HG03521 (cell line): ENCODE measurements around the gene CCDC93.

Experiments used
- ATAC-seq: cut with Tn5 transposase; IDR thresholded peaks from one replicate; pipeline ENCODE4 v1.9.1; 2021; ENCODE audit warnings: mild to moderate bottlenecking, moderate library complexity; ENCODE audit not compliant: unreplicated experiment

Gene CCDC93

DNA sequence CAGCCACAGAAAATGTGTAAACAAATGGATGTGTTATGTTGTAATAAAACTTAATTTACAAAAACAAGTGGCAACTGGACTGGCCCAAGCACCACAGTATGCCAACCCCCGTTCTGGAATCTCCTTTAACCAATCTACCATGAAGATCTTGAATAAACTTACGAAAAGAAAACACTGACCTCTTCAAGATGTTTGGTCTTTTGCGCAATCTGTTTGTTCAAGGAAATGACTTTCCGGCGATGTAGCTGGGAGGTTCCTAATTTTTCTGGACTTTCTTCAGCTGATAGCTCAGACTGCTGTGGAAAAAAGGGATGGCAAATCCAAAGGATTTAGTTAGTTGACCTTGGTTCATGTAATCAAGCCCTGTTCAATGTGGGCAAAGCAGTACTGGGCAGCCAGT lies 55.7 kb downstream of the CCDC93 start:
- no peak for ATAC-seq

DNA sequence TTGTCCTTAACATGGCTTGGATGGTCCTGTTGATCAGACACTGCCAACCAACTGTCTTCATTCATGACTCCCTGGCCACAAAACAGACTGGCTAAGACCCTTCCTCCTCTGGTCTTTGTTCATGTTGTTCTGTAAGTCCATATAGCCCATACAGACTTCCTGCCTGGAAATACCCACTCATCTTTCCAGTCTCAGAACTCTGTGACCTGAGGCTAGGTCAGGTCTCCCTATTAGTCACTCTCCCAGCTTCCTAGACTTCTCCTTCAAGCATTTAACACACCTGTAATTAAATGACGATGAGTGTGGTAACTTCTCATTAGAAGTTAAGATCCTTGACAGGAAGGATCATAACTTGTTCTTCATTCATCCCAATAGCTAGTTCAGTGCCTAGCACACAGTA lies 56.3 kb downstream of the CCDC93 start:
- ATAC-seq = no peak

DNA sequence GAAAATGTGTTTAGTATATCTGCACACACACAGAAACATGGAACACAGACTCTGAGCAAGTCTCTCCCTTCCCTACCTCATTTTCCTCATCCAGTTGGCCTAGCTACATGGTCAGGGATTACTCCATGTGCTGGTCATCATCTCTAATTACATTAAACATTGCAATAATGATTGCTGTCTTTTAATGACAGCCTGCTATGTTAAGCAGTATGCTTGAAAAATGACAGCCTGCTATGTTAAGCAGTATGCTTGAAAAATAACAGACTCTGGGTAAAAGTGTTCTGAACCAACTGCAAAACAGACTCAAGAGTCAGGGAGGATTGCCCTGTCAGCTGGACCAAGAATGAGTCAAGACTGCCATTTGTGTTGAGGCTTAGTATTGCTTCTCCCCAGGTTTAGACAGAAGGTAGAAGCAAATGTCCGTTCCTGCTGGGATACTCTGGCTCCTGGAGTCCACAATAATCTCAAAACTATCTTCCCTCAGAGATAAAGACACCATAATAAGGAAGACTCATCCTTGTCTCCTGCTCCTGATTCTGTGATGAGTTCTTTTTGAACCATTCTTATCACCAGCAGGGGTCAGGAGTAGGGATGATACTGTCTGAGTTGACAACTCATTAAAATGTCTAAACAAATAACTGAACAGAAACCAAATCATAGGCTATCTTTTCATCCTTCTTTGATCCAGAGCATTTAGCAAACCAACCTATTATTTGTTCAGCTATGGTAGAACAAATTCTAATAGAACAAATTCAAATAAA lies 57.7 kb downstream of the CCDC93 start:
- ATAC-seq = no peak

DNA sequence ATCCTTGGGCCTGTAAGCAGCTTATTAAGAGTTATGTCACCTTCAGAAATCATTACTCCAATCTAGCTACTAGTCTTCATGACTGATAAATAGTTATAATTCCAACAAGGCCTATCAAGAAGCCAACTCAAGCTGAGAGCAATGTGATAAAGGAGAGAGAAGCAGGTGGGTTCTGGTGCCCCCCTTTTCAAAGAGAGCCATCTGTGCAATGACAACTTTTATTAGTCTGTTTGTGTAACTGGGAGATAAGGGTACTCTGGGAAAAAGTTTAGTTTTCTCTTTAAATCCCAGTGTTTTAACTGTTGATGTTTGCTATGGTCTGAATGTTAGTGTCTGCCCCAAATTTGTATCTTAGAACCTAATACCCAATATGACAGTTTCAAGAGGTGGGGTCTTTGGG lies 60.6 kb downstream of the CCDC93 start:
- ATAC-seq = no peak

DNA sequence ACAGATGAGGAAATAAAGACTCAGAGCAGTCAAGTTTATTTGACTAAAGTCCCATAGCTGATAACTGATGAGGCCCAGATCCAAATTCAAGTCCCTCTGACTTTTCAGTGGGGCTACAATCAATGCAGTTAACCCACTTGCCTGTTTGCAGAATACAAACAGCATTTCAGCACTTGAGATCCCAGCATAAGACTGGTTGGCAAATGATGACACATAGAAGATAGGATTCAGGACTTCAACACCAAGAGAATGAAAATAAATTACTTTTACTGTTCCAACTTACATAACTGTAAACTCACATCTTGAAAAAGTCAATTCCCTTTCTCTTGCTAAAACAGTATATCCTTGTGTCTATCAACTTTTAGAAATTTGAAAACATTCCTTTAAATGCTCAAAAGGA lies 61.2 kb downstream of the CCDC93 start:
- no peak for ATAC-seq

DNA sequence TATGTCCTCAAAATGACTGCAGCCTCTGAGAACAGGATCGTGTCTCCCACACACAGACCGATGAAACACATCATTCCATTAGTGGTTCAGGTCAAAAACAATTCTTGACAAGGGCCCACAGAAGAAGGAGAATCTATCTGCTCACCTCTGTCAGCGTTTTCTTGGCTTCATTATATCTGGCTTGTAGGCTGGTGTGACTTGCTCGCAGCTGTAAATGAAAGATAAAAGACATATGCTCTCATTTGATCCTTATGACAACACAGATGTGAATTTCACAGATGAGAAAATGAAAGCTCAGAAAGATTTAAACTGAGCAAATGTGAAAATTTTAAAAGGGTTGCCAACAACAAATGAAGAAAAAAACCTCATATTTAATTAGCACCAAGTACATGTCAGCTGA lies 61.6 kb downstream of the CCDC93 start:
- no peak for ATAC-seq

DNA sequence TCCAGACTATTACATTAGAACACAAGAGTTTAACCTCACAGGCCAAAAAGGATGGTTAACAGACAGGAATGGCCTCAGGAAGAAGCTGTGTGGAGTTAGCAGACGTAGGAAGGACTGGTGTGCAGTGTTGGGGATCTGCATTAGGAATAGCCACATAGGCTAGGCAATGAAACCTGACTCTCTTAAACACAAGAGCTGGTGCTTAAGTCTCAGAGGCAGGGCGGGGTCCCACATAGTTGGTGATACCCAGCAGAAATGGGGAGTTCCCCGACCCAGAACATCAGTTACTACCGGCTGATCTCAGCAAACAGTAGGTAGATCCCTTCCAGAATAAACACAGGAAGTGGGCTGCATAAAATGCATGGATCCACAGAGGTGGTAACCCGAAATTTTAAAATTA lies 64.1 kb downstream of the CCDC93 start:
- no peak for ATAC-seq

DNA sequence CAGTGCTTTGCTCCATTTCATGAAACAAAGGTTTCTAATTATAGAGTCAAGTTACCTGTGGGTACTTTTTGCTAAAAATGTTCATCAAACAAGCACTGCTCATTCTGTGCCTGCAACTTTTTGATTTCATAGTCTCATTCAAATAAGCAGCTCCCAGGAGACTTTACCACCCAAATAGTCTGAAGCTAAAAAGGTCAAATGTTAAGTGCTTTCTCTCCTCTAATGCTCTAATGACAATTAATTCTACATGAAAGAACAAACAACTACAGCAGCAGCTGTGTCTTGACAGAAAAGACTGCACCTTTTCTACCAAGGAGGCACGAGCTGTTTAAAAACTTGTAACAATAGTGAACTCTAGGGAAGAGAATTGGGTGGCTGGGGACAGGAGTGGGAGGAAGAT lies 65.3 kb downstream of the CCDC93 start:
- ATAC-seq = no peak

DNA sequence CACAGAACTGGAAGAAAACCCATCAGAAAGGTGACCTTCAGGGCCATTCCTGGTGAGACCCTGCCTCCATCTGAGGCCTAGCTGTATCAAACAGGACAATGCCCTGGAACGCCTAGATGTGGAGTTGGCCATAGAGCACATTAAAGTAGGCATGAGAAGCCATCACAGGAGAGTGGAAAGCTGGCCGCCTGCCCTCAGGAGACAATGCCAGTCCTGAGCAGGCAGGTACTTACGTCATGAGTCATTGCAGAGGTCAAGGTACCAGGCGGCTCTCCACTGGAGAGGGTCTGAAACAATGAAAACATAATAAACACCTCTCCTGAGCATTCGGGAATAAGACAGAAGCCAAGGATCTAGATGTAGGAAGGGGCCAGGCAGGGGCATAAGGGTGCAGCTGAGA lies 68.6 kb downstream of the CCDC93 start:
- no peak for ATAC-seq

DNA sequence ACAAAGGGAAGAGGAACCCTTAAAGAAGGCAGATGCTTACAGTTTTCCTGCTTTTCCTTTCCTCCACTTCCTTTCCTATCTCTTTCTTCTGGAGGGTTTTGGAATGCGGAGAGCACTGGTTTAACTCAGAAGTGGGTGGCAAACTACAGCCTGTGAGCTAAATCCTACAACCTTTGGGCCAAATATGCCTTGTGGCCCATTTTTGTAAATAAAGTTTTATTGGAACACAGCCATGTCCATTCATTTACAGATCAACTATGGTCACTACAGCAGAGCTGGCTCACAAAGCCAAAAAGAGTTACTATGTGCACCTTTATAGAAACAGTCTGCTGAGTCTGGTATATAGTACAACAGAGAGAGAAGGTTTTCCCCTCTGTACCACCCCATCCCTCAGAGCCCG lies 69.1 kb downstream of the CCDC93 start:
- no peak for ATAC-seq

DNA sequence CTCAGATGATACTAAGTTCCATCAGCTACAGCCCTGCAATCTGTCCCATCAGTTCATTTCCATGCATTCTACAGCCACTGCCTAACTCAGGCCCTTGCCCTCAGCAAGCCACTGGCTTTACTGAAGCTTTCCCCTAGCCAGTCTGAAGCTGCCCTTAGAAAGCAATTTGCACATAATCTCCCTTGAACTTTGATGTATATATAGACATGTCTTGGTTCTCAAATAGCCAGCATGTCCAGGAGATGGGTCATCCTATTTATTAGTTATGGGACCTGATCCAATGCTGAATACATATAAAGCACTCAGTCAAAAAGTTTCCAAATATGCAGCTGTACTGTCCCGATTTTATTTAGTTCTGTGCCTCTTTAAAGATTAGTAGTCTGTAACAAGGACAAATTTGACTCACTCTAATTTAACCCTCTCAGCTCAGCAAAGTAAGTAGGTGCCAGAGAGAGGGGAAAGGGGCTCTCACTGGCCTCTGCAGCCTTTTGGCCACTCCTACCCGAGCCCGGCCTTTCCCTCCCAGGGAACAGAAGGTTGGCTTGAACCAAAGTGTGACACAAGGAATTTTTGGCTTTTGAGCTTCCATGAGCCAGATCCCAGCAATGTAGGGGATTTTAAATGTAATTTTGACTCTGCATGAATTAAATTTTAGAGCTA lies 70.7 kb downstream of the CCDC93 start:
- no peak for ATAC-seq

DNA sequence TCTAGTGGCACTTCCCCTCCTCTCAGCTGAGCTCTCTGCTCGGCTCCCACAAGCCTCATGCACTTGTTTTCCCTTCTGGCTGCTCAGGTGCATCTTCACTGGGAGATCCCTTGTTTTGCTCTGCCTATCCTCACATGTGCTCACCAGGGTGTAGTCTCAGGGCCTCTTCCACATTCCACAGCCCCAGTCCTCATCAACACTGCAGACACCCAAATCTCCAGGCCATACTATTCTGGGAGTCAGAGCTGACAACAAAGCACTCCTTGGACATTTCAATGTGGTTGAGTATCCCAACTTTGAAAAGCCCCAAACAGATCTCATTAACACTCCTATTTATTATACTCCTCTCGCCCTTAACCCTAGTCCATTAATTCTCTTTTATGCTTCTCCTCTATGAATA lies 71.3 kb downstream of the CCDC93 start:
- ATAC-seq = no peak

DNA sequence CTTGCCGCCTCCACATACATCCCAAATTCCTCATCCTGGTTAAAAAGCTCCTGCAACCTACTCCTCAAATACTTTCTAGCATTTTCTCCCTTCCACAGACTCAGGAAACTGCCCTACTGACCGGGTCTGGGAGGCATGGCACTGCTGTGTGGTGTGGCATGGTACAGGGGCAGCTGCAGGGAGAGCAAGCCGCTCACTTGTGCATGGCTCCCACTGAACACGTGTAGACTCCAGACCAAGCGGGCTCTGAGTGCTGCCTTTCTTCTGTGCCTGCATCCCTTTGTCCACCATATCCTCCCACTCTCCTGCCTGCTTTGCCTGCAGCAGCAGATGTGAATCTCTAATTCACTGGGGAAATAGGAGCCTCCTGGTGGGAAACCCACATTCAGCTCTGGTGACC lies 72.2 kb downstream of the CCDC93 start:
- ATAC-seq = no peak

DNA sequence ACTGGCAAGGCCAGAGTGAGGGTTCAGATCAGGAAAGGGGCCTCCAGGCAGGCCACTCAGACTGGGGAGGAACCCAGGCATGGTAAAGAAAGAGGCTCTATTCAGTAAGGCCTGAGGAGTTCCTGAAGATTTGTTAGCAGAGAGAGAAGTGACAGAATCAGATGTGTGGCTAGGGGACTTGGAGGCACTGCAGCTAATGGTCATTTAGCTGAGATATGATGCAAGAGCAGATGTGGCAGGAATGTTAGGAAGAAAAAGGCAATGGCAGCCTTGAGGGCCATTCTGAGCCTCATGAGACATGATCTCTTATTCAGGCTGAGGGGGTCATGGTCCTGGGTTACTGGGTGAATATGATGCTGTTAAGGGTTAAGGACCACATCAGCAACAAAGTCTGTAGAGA lies 73.4 kb downstream of the CCDC93 start:
- ATAC-seq = no peak

DNA sequence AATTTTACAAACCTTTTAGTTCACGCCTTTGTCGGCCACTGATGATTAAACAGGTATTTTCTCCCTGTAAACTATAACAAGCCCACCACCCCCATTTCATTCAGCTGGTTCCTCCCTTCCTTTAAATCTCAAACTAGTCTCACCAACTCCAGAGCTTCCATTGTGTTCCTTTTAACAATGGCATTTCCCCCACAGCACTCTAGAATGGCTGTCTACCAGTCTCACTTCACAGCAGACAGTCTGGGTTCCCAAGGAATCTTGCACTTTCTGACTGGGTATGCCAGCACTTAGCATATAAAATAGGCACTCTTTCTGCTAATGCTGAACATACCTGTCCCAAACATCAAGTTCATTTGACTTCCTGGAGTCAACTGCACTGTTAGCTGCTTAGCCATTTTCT lies 75.3 kb downstream of the CCDC93 start:
- ATAC-seq = no peak

DNA sequence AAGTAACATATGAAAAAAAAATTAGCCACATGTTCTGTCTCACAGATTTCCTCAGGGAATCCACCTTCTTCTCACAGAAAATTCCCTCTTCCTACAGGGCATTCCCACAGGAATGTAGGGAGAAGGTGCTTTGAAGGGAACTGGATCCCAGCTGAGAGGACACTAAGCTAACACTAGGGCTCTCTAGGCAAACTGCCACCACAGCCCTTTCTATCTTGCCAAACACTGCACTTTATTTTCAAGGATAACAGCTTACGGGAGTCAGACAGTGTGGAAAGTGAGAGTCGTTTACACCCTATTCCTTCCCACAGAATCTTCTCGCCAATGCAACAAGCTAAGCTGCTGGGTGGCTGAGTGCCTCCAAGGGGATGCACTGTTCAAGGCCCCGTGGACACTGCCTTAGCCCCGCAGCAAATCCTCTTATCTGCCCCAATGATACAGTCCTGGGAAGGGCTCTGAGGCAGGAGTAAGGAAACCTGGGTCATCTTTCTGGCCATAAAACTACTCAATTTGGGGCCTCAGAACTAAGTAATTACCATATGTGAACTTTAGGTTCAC lies 76.9 kb downstream of the CCDC93 start:
- no peak for ATAC-seq

DNA sequence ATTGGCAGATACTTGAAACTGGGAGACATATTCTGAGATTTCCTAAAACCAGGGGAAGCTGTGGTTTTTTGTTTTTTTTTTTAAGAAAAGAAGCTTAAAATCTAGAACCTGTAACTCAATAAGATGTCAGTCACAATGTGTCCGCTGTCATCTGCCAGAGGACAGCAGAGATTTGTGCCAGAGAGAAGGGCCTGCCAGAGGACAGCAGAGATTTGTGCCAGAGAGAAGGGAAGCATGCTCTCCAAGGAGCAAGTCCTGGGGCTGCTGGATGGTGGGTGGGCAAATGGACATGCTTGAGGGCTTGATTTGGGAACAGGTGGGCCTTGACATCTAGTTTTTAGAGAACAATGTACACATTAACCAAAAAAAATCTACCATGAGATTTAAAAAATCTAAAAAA lies 77.9 kb downstream of the CCDC93 start:
- ATAC-seq = no peak

DNA sequence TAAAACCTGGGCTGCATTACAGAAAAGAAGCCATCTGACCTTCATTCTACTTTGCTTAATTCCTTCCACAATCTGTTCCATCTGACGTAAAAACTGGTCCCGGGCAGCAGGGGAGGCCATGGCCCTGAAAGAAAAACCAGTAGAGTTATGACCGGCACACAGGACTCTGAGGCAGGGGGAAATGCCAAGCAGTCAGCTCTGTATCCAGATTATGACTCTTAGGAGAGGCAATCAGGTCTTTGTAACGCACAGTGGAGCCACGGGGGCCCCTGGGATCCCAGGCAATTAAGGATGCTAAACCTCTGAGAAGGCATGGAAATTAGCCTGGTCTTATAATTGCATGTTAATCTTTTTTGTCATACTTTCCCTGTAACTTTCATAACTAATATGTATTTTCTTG lies 78.4 kb downstream of the CCDC93 start:
- ATAC-seq = no peak

DNA sequence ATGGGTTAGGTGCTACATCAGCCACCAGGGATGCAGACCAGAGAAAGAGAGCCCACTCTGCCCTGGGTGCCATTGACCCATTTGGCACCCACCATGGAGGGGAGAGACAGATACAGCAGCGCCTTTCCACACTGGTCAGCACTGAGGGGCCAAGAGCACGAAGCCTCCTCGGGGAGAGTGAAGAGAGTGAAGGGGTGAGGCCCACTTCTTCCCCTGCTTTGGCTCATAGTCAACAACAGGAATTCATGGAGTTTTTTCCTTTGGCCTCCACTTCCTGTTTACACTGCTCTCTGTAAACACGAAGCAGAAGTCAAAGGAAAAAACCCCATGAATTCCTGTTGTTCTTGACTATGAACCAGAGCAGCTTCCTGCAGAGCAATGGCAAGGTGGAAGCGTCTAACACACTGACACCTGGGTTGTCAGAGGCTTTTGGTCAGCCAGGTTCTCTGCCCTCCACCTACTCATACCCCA lies 80.0 kb downstream of the CCDC93 start:
- no peak for ATAC-seq

DNA sequence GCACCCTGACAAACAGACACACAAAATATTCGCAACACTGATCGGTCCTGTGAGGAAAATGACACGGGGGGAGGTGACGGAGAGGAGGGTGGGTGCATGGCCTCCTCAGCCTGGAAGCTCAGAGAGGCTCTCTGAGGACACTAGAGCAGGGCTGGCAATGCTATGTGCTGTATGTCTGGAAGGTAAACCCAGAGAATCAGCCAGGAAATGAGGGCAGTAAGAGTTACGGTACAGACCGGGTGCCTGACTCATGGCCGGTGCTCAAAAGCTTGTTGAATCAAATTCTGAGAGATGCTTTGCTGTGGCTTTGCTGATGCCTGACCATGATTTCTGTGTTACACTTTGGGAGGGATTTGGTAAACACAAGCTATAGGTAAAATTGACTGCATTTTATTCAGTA lies 81.9 kb downstream of the CCDC93 start:
- ATAC-seq = no peak

DNA sequence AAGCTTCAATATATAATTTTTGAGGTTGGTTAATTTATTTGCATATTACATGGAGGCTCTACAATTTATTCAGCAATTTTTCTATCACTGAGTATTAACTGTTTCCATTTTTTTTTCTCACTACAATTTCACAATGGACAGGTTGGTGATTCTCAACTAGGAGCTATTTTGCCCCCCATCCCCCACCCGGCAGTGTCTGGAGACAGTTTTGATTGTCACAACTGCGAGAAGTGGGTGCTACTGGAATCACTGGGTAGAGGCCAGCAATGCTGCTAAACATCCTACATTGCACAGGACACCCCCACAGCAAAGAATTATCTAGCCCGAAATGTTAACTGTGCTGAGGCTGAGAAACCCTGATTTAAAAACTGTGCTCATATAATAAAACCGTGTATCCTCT lies 82.6 kb downstream of the CCDC93 start:
- ATAC-seq = no peak

DNA sequence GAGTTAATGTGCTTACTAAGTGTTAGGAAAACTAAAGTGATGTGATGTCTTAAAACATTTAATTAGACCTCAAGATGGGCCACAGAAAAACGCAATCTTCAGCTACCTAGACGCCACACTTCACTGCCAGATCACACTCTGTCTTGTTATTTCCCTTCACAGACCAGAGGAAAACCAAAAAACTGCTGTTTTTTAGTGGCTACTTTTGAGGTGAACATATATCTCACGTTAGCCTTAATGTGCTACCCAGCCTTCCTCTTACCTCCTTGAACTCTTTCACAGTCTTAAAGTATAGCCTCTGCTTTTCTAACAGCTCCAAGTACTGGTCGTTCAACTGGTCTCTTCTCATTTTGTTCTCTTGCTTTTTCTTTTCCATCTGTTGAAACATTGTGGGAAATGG lies 83.1 kb downstream of the CCDC93 start:
- ATAC-seq = no peak
